ENCODE results near the gene SCFD2. TPM values are rescaled to one million over a fixed set of nuclear protein-coding genes. Genes with fewer than 3 reads are reported as not detected.

The SCFD2 gene
- total and polyA plus RNA-seq, 2 of the 8 experiments (the other 6 are each of a cell fraction or from before 2014, with no cell fraction given): 6.2 to 10.2 TPM

GRCh38 chr4:52890521-52890791 lies 475.4 kb downstream of the SCFD2 start:
- Histone ChIP-seq H3K4me1 (replicated peaks in 1 of 4; ENCODE audit: control insufficient read depth in 3 of 4, insufficient read depth in 4 of 4, low read length in 3 of 4) (0 out of 7 replicates have a peak, but pooled peaks cover 0 to 2% (median 0%) of the 10 kb centered on the region in 4 experiments), H3K56ac (replicated peaks; ENCODE audit: insufficient read length, low read depth, low read length) (no peak overlapping the region), H4K8ac (ENCODE audit: extremely low read depth, insufficient read depth, low read length) (no peak overlapping the region), H3K36me3 (ENCODE audit: control insufficient read depth in 2 of 4, insufficient read depth in 4 of 4, low read length in 3 of 4) (no peaks in the 10 kb centered on the region), H3K4me2 (ENCODE audit: insufficient read depth in 1 of 2, low read depth in 2 of 2, low read length in 2 of 2) (no peak overlapping the region), H4K5ac (ENCODE audit: insufficient read length, low read depth, low read length) (no peak overlapping the region), H3K23me2 (ENCODE audit: low read depth, low read length) (no peaks in the 10 kb centered on the region), H4K91ac (replicated peaks; ENCODE audit: insufficient read length, low read length) (no peak overlapping the region), H4K20me1 (replicated peaks in 1 of 2; ENCODE audit: control insufficient read depth in 1 of 2, insufficient read depth in 2 of 2, low read length in 2 of 2) (no peaks in the 10 kb centered on the region), H3K4me3 (ENCODE audit: extremely low read depth in 1 of 4, insufficient read depth in 2 of 4, low read depth in 3 of 4, low read length in 4 of 4) (no peak overlapping the region), H3K79me1 (ENCODE audit: low read depth, low read length) (no peaks in the 10 kb centered on the region), H2BK120ac (replicated peaks; ENCODE audit: low read depth, low read length) (no peak overlapping the region), H3K4ac (replicated peaks; ENCODE audit: insufficient read length, low read depth, low read length) (no peak overlapping the region), H2BK20ac (ENCODE audit: low read length) (no peak overlapping the region), H3K9me3 (ENCODE audit: insufficient read depth in 2 of 2, low read depth in 1 of 2, low read length in 1 of 2) (no peaks in the 10 kb centered on the region), H2BK5ac (ENCODE audit: low read depth, low read length) (no peak overlapping the region), H3K14ac (ENCODE audit: insufficient read length) (no peak overlapping the region), H3K27ac (ENCODE audit: low read depth, low read length) (no peak overlapping the region), H3K23ac (ENCODE audit: insufficient read length) (no peak overlapping the region), H2BK15ac (ENCODE audit: low read length) (no peak overlapping the region), H2BK12ac (ENCODE audit: low read depth, low read length) (no peak overlapping the region), H3K27me3 (replicated peaks in 1 of 4; ENCODE audit: control insufficient read depth in 3 of 4, extremely low read depth in 1 of 4, insufficient read depth in 3 of 4, low read length in 3 of 4) (no peaks in the 10 kb centered on the region), H3K9ac (replicated peaks in 1 of 4; ENCODE audit: extremely low read depth in 1 of 4, low read depth in 3 of 4, low read length in 3 of 4) (no peak overlapping the region), H2AK5ac (ENCODE audit: low read depth, low read length) (no peak overlapping the region), H2AFZ (ENCODE audit: low read length) (no peak overlapping the region), H3K79me2 (ENCODE audit: control insufficient read depth in 1 of 2, insufficient read depth in 2 of 2, low read length in 2 of 2) (no peaks in the 10 kb centered on the region), H3K18ac (ENCODE audit: extremely low read depth, low read length) (no peak overlapping the region)
- no peak for TF ChIP-seq CHD2 (IDR thresholded peaks at IDR 0.05; ENCODE audit: low read length)
- no peak for TF ChIP-seq ZNF274 (IDR thresholded peaks at IDR 0.05; ENCODE audit: borderline replicate concordance, extremely low read depth, low read length)
- TF ChIP-seq, protein P1, sequence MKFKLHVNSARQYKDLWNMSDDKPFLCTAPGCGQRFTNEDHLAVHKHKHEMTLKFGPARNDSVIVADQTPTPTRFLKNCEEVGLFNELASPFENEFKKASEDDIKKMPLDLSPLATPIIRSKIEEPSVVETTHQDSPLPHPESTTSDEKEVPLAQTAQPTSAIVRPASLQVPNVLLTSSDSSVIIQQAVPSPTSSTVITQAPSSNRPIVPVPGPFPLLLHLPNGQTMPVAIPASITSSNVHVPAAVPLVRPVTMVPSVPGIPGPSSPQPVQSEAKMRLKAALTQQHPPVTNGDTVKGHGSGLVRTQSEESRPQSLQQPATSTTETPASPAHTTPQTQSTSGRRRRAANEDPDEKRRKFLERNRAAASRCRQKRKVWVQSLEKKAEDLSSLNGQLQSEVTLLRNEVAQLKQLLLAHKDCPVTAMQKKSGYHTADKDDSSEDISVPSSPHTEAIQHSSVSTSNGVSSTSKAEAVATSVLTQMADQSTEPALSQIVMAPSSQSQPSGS (IDR thresholded peaks at IDR 0.05; ENCODE audit: low read length): no peak
- TF ChIP-seq EZH2 (IDR thresholded peaks at IDR 0.05; ENCODE audit: low read depth, low read length, severe bottlenecking): no peak
- TF ChIP-seq GABPA (IDR thresholded peaks at IDR 0.05; ENCODE audit: borderline replicate concordance, insufficient read depth, low read length): no peak
- no peak for TF ChIP-seq SP2 (IDR thresholded peaks at IDR 0.05; ENCODE audit: low read length)
- no peak for TF ChIP-seq SRF (IDR thresholded peaks at IDR 0.05; ENCODE audit: low read depth, low read length)
- TF ChIP-seq, protein P2, sequence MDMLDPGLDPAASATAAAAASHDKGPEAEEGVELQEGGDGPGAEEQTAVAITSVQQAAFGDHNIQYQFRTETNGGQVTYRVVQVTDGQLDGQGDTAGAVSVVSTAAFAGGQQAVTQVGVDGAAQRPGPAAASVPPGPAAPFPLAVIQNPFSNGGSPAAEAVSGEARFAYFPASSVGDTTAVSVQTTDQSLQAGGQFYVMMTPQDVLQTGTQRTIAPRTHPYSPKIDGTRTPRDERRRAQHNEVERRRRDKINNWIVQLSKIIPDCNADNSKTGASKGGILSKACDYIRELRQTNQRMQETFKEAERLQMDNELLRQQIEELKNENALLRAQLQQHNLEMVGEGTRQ (IDR thresholded peaks at IDR 0.05; ENCODE audit: low read length): no peak
- TF ChIP-seq YY1 (IDR thresholded peaks at IDR 0.05; ENCODE audit: low read depth, low read length): no peak
- no peak for TF ChIP-seq SP4 (IDR thresholded peaks at IDR 0.05; ENCODE audit: low read length)
- TF ChIP-seq CTBP2 (IDR thresholded peaks at IDR 0.05; ENCODE audit: borderline replicate concordance, insufficient read depth, insufficient read length, low read length): no peak
- no peak for TF ChIP-seq RAD21 (IDR thresholded peaks at IDR 0.05 in 1 of 2, conservative IDR thresholded peaks at IDR 0.05 in 1 of 2; ENCODE audit: low read depth in 2 of 2, low read length in 2 of 2)
- 79% methylated on average over 1 of the region's 1 CpG; no CpG with 5 or more reads in 1 of the 2 experiments for WGBS, 2 experiments (ENCODE audit: extremely low coverage in 1 of 2, insufficient coverage in 1 of 2, insufficient read length in 1 of 2, insufficient replicate concordance in 2 of 2, low coverage in 1 of 2, low lambda C conversion rate in 2 of 2, missing lambda C conversion rate in 1 of 2)
- POLR2A ChIA-PET (ENCODE audit: partially characterized antibody): no interaction called here
- FAIRE-seq (no peak), DNase-seq (ENCODE audit: low read depth in 1 of 2, low spot score in 2 of 2) (no peak)
- CTCF ChIA-PET (ENCODE audit: partially characterized antibody): interaction anchor here (1.3 to 2.6 kb wide), 2 partner anchors 8 to 91 kb away, joined by 4 to 6 read pairs; no protein-coding TSS in a partner anchor

Data from H1 (cell line).